Measurements from ENCODE around the gene BAZ1A. TPM values are rescaled to one million over a fixed set of nuclear protein-coding genes. Genes with fewer than 3 reads are reported as not detected.

Gene BAZ1A
- total RNA-seq, 6 donors from 2014 or later: 27.6 to 44.3 (median 36.6) TPM

- DNase-seq (peak in 1 of 2 donors; percentile 55), ATAC-seq (ENCODE audit: low FRiP score in 2 of 2) (peak; percentile 78 to 87)
- no peaks in the 10 kb centered on the region for H3K9me3 ChIP-seq
- H3K4me1 ChIP-seq: peaks cover 0 to 16% (median 8%) of the 10 kb centered on the region in 4 donors
- H3K4me3 ChIP-seq: no peak overlapping the region
- no peaks in the 10 kb centered on the region for H3K27me3 ChIP-seq
- 71 to 93% methylated on average over 6 to 7 of the region's 7 CpGs for WGBS, 2 donors
- H3K36me3 ChIP-seq: peaks cover 0 to 41% (median 14%) of the 10 kb centered on the region in 4 donors
- TF ChIP-seq EP300 (IDR thresholded peaks at IDR 0.05): peak in 1 of 4 donors; percentile 43
- no peak for TF ChIP-seq POLR2AphosphoS5 (IDR thresholded peaks at IDR 0.05)
- peak overlapping the region; percentile 37 to 75 (median 42) for H3K27ac ChIP-seq
Observed at GRCh38 chr14:34857689-34858449, 17.3 kb downstream of the BAZ1A start.

- no peak for TF ChIP-seq EP300 (IDR thresholded peaks at IDR 0.05)
- no peak for TF ChIP-seq CTCF (IDR thresholded peaks at IDR 0.05)
- TF ChIP-seq POLR2AphosphoS5 (IDR thresholded peaks at IDR 0.05): no peak
- TF ChIP-seq POLR2A (IDR thresholded peaks at IDR 0.05): no peak
- peaks cover 0 to 22% (median 13%) of the 10 kb centered on the region in 4 donors for H3K36me3 ChIP-seq
- peak in 1 of 2 donors; percentile 28 for ATAC-seq (ENCODE audit: low FRiP score in 2 of 2)
Observed at GRCh38 chr14:34853041-34853440, 22.1 kb downstream of the BAZ1A start.

GRCh38 chr14:34851395-34851794 lies 23.8 kb downstream of the BAZ1A start:
- Histone ChIP-seq H3K27ac (no peak overlapping the region), H3K27me3 (no peaks in the 10 kb centered on the region), H3K4me3 (no peak overlapping the region), H3K36me3 (peaks cover 0 to 21% (median 13%) of the 10 kb centered on the region in 4 donors), H3K4me1 (no peaks in the 10 kb centered on the region), H3K9me3 (no peaks in the 10 kb centered on the region)
- DNase-seq (no peak), ATAC-seq (ENCODE audit: low FRiP score in 2 of 2) (peak in 1 of 2 donors; percentile 61)
- TF ChIP-seq POLR2AphosphoS5 (IDR thresholded peaks at IDR 0.05): no peak
- no peak for TF ChIP-seq POLR2A (IDR thresholded peaks at IDR 0.05)
- TF ChIP-seq CTCF (IDR thresholded peaks at IDR 0.05): no peak
- no peak for TF ChIP-seq EP300 (IDR thresholded peaks at IDR 0.05)
- WGBS, 2 donors: 74 to 90% methylated on average over 2 of the region's 2 CpGs

More at GRCh38 chr14:34853041-34853440, 22.1 kb downstream of the BAZ1A start:
- H3K27ac ChIP-seq: no peak overlapping the region
- no peak overlapping the region for H3K4me3 ChIP-seq
- H3K4me1 ChIP-seq: peaks cover 0 to 13% (median 8%) of the 10 kb centered on the region in 4 donors
- DNase-seq: no peak
- no peaks in the 10 kb centered on the region for H3K27me3 ChIP-seq
- H3K9me3 ChIP-seq: no peaks in the 10 kb centered on the region

- DNase-seq: no peak
- no peak for ATAC-seq (ENCODE audit: low FRiP score in 2 of 2)
- 79 to 100% methylated on average over 1 of the region's 1 CpG for WGBS, 2 donors
Observed at GRCh38 chr14:34845869-34846268, 29.3 kb downstream of the BAZ1A start.

More at GRCh38 chr14:34845869-34846268, 29.3 kb downstream of the BAZ1A start:
- no peak overlapping the region for H3K4me3 ChIP-seq
- no peaks in the 10 kb centered on the region for H3K9me3 ChIP-seq
- TF ChIP-seq CTCF (IDR thresholded peaks at IDR 0.05): no peak
- no peak for TF ChIP-seq POLR2AphosphoS5 (IDR thresholded peaks at IDR 0.05)
- no peak for TF ChIP-seq POLR2A (IDR thresholded peaks at IDR 0.05)
- TF ChIP-seq EP300 (IDR thresholded peaks at IDR 0.05): no peak
- H3K36me3 ChIP-seq: peaks cover 0 to 4% (median 1%) of the 10 kb centered on the region in 4 donors
- H3K27me3 ChIP-seq: no peaks in the 10 kb centered on the region
- H3K4me1 ChIP-seq: peaks cover 0 to 19% (median 10%) of the 10 kb centered on the region in 4 donors
- no peak overlapping the region for H3K27ac ChIP-seq

Data from upper lobe of left lung (tissue), 6 donors.